ENCODE measurements around the gene FBXO21.

- TF ChIP-seq POLR2AphosphoS5 (IDR thresholded peaks at IDR 0.05), result no peak
- TF ChIP-seq CTCF (IDR thresholded peaks at IDR 0.05), result no peak
Observed at GRCh38 chr12:117120787-117121186, 69.5 kb downstream of the FBXO21 start.

Data from stomach (tissue), 4 donors.